PC-3 (cell line): Measurements from ENCODE around the gene PTBP1.

Experiments used
- EZH2 ChIP-seq: fragments of 300-600 bp; sonication (generic); IDR thresholded peaks from one replicate; pipeline ENCODE4 v1.6.1; 2017; ENCODE audit warnings: antibody characterized with exemption, mild to moderate bottlenecking, low read length; ENCODE audit not compliant: unreplicated experiment
- EZH2phosphoT487 ChIP-seq: fragments of 300-600 bp; sonication (generic); IDR thresholded peaks from 2 replicates; pipeline ENCODE4 v1.6.1; 2018; ENCODE audit warnings: mild to moderate bottlenecking, antibody characterized with exemption, low read length, borderline replicate concordance
- TF ChIP-seq, protein P1 (sequence below): fragments of 300-600 bp; sonication (generic); conservative IDR thresholded peaks from 2 replicates; pipeline ENCODE4 v1.5.1; 2017; ENCODE audit warnings: antibody characterized with exemption, low read depth, mild to moderate bottlenecking, low read length

DNA sequence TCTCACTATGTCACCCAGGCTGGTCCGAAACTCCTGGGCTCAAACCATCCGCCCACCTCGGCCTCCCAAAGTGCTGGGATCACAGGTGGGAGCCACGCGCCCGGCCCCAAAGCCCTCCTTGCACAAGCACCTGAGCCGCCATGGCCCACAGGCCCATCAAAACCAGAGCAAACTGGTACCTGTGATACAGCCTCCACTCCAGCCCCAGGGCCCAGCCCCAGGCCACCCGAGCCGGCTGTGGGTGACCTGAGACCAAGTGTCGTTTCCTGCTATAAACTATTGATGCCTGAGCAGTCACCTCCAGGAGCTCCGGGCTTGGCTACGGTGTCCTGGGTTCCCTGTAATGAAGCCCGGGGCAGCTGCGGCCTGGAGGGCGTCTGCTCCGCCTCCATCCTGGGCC lies 9.7 kb upstream of the PTBP1 start:
- TF ChIP-seq, protein P1, sequence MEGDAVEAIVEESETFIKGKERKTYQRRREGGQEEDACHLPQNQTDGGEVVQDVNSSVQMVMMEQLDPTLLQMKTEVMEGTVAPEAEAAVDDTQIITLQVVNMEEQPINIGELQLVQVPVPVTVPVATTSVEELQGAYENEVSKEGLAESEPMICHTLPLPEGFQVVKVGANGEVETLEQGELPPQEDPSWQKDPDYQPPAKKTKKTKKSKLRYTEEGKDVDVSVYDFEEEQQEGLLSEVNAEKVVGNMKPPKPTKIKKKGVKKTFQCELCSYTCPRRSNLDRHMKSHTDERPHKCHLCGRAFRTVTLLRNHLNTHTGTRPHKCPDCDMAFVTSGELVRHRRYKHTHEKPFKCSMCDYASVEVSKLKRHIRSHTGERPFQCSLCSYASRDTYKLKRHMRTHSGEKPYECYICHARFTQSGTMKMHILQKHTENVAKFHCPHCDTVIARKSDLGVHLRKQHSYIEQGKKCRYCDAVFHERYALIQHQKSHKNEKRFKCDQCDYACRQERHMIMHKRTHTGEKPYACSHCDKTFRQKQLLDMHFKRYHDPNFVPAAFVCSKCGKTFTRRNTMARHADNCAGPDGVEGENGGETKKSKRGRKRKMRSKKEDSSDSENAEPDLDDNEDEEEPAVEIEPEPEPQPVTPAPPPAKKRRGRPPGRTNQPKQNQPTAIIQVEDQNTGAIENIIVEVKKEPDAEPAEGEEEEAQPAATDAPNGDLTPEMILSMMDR = no peak
- TF ChIP-seq EZH2 (no peak), EZH2phosphoT487 (no peak)
